ENCODE results near the gene LDAF1.

DNA sequence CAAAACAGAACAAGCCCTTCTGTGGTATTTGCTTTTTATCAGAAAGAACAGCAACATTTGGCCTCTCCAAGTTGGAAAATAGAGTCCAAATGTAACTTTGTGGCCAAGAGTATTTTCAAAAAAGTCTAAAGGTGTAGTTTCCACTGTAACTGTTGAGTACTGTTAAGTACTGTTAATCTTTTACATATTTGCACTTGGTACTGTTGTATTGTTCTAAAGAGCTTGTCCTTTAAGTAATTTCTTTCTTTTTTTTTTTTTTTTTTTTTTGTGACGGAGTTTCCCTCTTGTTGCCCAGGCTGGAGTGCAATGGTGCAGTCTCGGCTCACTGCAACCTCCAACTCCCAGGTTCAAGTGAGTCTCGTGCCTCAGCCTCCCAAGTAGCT lies 21.5 kb downstream of the LDAF1 start:
- TF ChIP-seq POLR2AphosphoS5 (IDR thresholded peaks at IDR 0.05; ENCODE audit: low read depth, low read length) (no peak), POLR2A (IDR thresholded peaks at IDR 0.05; ENCODE audit: low read depth, low read length) (no peak)
